RWPE2 (cell line): Measurements from ENCODE around the gene ADAMTS17.

Experiments used
- ATAC-seq: fragments of 200-7000 bp; cut with Tn5 transposase; 3 replicates; pipeline ENCODE4 v1.9.1; 2021; ENCODE audit warnings: low read depth
- DNase-seq: peaks from one replicate; pipeline ENCODE4 v3.0.0-alpha.2; 2020; ENCODE audit warnings: low spot score
- H3K27ac ChIP-seq: fragments of 450-650 bp; 2 replicates; pipeline ENCODE4 v1.5.1; 2017; ENCODE audit warnings: mild to moderate bottlenecking; ENCODE audit not compliant: poor library complexity, severe bottlenecking
- H3K27me3 ChIP-seq: fragments of 250-450 bp; sonication (Bioruptor Pico); 2 replicates; pipeline ENCODE4 v1.5.1; 2021; ENCODE audit warnings: mild to moderate bottlenecking, moderate library complexity; ENCODE audit not compliant: insufficient read depth, poor library complexity, severe bottlenecking
- H3K36me3 ChIP-seq: fragments of 250-450 bp; sonication (Bioruptor Pico); 2 replicates; pipeline ENCODE4 v1.5.1; 2020; ENCODE audit warnings: low read depth, mild to moderate bottlenecking, moderate library complexity
- H3K4me1 ChIP-seq: fragments of 250-450 bp; sonication (Bioruptor Pico); 2 replicates; pipeline ENCODE4 v1.5.1; 2021; ENCODE audit warnings: mild to moderate bottlenecking, moderate library complexity; ENCODE audit not compliant: insufficient read depth, poor library complexity, severe bottlenecking
- H3K4me3 ChIP-seq: fragments of 250-450 bp; sonication (Bioruptor Pico); 2 replicates; pipeline ENCODE4 v1.5.1; 2021; ENCODE audit warnings: mild to moderate bottlenecking, moderate library complexity; ENCODE audit not compliant: severe bottlenecking
- H3K9me3 ChIP-seq: fragments of 250-450 bp; sonication (Bioruptor Pico); 2 replicates; pipeline ENCODE4 v1.5.1; 2021; ENCODE audit warnings: mild to moderate bottlenecking, moderate library complexity; ENCODE audit not compliant: severe bottlenecking
- CTCF ChIP-seq: fragments of 450-650 bp; IDR thresholded peaks from one replicate; pipeline ENCODE4 v1.5.1; 2017; ENCODE audit warnings: mild to moderate bottlenecking, moderate library complexity; ENCODE audit not compliant: poor library complexity, severe bottlenecking

ADAMTS17 gene

GRCh38 chr15:100373942-100374341 lies 32.2 kb upstream of the ADAMTS17 start:
- TF ChIP-seq CTCF = no peak
- no peak overlapping the region for H3K4me3 ChIP-seq

GRCh38 chr15:100373120-100373896 lies 31.5 kb upstream of the ADAMTS17 start:
- H3K27ac ChIP-seq = no peak overlapping the region
- DNase-seq = no peak
- H3K27me3 ChIP-seq = peaks cover 46% of the 10 kb centered on the region
- no peaks in the 10 kb centered on the region for H3K36me3 ChIP-seq
- TF ChIP-seq CTCF = no peak
- H3K4me1 ChIP-seq = no peaks in the 10 kb centered on the region
- H3K4me3 ChIP-seq = peak overlapping the region; percentile 23
- ATAC-seq = peak; percentile 66
- peaks cover 5% of the 10 kb centered on the region for H3K9me3 ChIP-seq

More at GRCh38 chr15:100373942-100374341, 32.2 kb upstream of the ADAMTS17 start:
- no peaks in the 10 kb centered on the region for H3K36me3 ChIP-seq
- no peak for DNase-seq
- peaks cover 46% of the 10 kb centered on the region for H3K27me3 ChIP-seq
- peak; percentile 20; the same call in 1 of the 3 replicates for ATAC-seq
- H3K9me3 ChIP-seq = peaks cover 5% of the 10 kb centered on the region
- no peaks in the 10 kb centered on the region for H3K4me1 ChIP-seq
- no peak overlapping the region for H3K27ac ChIP-seq

GRCh38 chr15:100372739-100373119 lies 31.0 kb upstream of the ADAMTS17 start:
- peak overlapping the region; percentile 23 for H3K4me3 ChIP-seq
- ATAC-seq = peak; percentile 58
- TF ChIP-seq CTCF = no peak
- peaks cover 46% of the 10 kb centered on the region for H3K27me3 ChIP-seq
- DNase-seq = no peak
- no peak overlapping the region for H3K27ac ChIP-seq
- H3K9me3 ChIP-seq = peaks cover 5% of the 10 kb centered on the region
- H3K36me3 ChIP-seq = no peaks in the 10 kb centered on the region
- no peaks in the 10 kb centered on the region for H3K4me1 ChIP-seq

GRCh38 chr15:100355342-100355741 lies 13.6 kb upstream of the ADAMTS17 start:
- H3K4me1 ChIP-seq = peaks cover 12% of the 10 kb centered on the region
- no peaks in the 10 kb centered on the region for H3K9me3 ChIP-seq
- H3K27me3 ChIP-seq = peaks cover 7% of the 10 kb centered on the region
- DNase-seq (no peak), ATAC-seq (no peak)
- H3K4me3 ChIP-seq = no peak overlapping the region
- no peak overlapping the region for H3K27ac ChIP-seq
- no peaks in the 10 kb centered on the region for H3K36me3 ChIP-seq
- no peak for TF ChIP-seq CTCF

GRCh38 chr15:100353449-100353848 lies 11.7 kb upstream of the ADAMTS17 start:
- no peaks in the 10 kb centered on the region for H3K9me3 ChIP-seq
- no peak overlapping the region for H3K4me3 ChIP-seq
- H3K36me3 ChIP-seq = no peaks in the 10 kb centered on the region
- H3K27ac ChIP-seq = no peak overlapping the region
- no peak for ATAC-seq
- peaks cover 13% of the 10 kb centered on the region for H3K4me1 ChIP-seq
- no peak for TF ChIP-seq CTCF
- peaks cover 3% of the 10 kb centered on the region for H3K27me3 ChIP-seq
- DNase-seq = no peak
